GM21717 (cell line): ENCODE results near the gene CRYBB2.
"Not testable (repeated sequence)": the region's sequence is repeated elsewhere in the genome, so short reads cannot be mapped to it uniquely, and the experiment has no call there.

Experiments used
- ATAC-seq: cut with Tn5 transposase; IDR thresholded peaks from one replicate; pipeline ENCODE4 v1.9.1; 2021; ENCODE audit warnings: mild to moderate bottlenecking, moderate library complexity; ENCODE audit not compliant: unreplicated experiment

Gene CRYBB2

GRCh38 chr22:25219211-25219689, at the start of gene CRYBB2:
Gene CRYBB2, plus strand, starts transcription at chr22:25219639. Its CDS starts 1,791 bp downstream, at chr22:25221430.
- ATAC-seq = no peak

- ATAC-seq = no peak
Observed at GRCh38 chr22:25170426-25170980, 48.9 kb upstream of the CRYBB2 start.

- ATAC-seq = no peak
Observed at GRCh38 chr22:25172153-25172552, 47.3 kb upstream of the CRYBB2 start.

GRCh38 chr22:25174156-25174887, 45.1 kb upstream of the CRYBB2 start:
- no peak for ATAC-seq

- ATAC-seq = no peak
Observed at GRCh38 chr22:25174888-25175411, 44.5 kb upstream of the CRYBB2 start.

- ATAC-seq = no peak
Observed at GRCh38 chr22:25176175-25176574, 43.3 kb upstream of the CRYBB2 start.

- ATAC-seq = no peak
Observed at GRCh38 chr22:25176799-25177198, 42.6 kb upstream of the CRYBB2 start.

- no peak for ATAC-seq
Observed at GRCh38 chr22:25177226-25177625, 42.2 kb upstream of the CRYBB2 start.

GRCh38 chr22:25177895-25178294, 41.5 kb upstream of the CRYBB2 start:
- no peak for ATAC-seq

- not testable (repeated sequence) for ATAC-seq
Observed at GRCh38 chr22:25178348-25178747, 41.1 kb upstream of the CRYBB2 start.

- ATAC-seq = not testable (repeated sequence)
Observed at GRCh38 chr22:25178869-25179631, 40.4 kb upstream of the CRYBB2 start.

GRCh38 chr22:25182131-25183110, 37.0 kb upstream of the CRYBB2 start:
- no peak for ATAC-seq

- ATAC-seq = no peak
Observed at GRCh38 chr22:25183949-25184619, 35.4 kb upstream of the CRYBB2 start.

GRCh38 chr22:25186140-25186539, 33.3 kb upstream of the CRYBB2 start:
- no peak for ATAC-seq

GRCh38 chr22:25187469-25187868, 32.0 kb upstream of the CRYBB2 start:
- no peak for ATAC-seq

GRCh38 chr22:25192406-25192805, 27.0 kb upstream of the CRYBB2 start:
- no peak for ATAC-seq

GRCh38 chr22:25193130-25193529, 26.3 kb upstream of the CRYBB2 start:
- no peak for ATAC-seq

GRCh38 chr22:25193548-25193947, 25.9 kb upstream of the CRYBB2 start:
- no peak for ATAC-seq

GRCh38 chr22:25196326-25196725, 23.1 kb upstream of the CRYBB2 start:
- no peak for ATAC-seq

- no peak for ATAC-seq
Observed at GRCh38 chr22:25197340-25197739, 22.1 kb upstream of the CRYBB2 start.
